ENCODE results near the gene MBD2.
"Not testable (repeated sequence)": the region's sequence is repeated elsewhere in the genome, so short reads cannot be mapped to it uniquely, and the experiment has no call there.

Gene MBD2

GRCh38 chr18:54235871-54236270, 11.4 kb upstream of the MBD2 start:
- DNase-seq: no peak

DNA sequence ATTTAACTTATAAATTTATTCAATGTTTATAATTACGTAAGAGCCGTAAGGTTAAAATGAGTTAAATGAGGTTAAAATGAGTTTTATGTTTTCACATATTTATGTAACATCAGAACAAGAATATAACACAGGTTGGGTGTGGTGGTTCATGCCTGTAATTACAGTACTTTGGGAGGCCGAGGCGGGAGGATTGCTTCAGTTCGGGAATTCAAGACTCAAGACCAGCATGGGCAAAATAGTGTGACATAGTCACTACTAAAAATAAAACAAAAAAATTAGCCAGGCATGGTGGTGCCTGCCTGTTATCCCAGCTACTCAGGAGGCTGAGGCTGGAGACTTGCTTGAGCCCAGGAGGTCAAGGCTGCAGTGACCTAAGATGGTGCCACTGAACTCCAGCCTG, 9.3 kb upstream of the MBD2 start:
- no peak for DNase-seq

DNA sequence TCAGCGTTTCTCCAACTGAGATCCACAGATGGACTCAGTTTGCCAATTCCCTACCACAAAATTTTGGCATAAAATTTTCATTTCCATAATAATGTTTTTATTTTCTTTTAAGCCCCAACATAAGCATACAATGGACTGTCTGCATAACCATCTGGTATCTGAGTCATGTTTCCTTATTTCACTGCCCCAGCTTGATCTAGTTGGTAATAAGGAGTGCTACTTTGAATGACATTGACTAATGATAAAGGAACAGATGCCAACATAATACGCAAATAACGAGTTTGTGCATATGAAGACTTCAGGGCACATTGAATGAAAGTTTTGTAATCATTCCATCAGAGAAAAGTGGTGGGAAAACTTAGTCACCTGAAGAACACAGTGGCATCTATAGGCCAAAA, 8.8 kb upstream of the MBD2 start:
- DNase-seq: no peak

DNA sequence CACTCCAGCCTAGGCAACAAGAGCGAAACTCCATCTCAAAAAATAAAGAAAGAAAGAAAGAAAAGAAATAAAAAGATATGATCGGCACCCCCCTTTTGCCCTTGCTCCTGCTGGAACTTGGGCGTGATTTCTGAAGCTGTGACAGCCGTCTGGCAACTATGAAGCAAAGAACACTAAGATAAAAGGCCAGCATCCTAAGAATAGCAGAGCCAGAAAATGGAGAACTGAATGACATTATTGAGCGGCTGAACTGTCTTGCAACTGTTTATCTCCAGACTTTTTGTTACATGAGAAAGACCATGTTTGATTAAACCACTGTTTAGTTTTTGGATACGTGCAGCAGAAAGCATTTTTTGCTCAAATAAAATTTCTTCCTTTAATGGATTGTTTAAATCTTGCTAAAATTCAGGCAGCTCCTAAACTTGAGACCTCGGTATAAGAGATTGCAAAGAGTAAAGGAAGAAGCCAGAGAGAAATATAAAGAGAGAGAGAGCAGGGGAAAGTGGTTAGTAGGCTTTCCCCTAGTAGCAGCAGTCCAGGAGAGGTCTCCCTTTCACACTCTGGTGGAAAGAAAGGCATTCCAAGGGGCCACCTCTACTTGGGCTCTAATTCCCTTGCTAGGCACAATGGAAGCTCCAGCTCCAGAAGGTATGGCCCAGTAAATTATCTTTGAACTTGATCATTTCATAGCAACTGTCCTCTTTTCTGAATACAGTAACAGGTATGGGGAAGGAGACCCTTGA, 8.2 kb upstream of the MBD2 start:
- DNase-seq: no peak

GRCh38 chr18:54229421-54230059, 5.1 kb upstream of the MBD2 start:
- DNase-seq: no peak

DNA sequence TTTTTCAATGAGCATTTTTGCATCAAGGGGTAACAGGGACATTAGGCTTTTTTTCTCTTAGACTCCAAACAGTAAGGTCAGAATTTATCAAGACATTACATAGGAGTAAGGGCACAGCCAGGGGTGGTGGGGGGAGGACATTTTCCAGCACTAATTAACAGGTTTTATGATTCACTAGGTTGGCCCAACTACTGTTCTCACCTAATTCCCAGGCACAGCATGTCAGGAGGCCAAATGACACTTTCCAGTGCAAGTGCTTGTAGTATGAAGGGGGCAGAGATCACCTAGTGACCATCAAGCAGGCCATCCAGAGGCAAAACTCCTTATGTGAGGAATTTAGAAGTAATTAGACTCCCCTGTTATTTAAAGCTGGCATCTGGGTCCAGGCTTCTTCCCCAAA, 3.9 kb upstream of the MBD2 start:
- no peak for DNase-seq

DNA sequence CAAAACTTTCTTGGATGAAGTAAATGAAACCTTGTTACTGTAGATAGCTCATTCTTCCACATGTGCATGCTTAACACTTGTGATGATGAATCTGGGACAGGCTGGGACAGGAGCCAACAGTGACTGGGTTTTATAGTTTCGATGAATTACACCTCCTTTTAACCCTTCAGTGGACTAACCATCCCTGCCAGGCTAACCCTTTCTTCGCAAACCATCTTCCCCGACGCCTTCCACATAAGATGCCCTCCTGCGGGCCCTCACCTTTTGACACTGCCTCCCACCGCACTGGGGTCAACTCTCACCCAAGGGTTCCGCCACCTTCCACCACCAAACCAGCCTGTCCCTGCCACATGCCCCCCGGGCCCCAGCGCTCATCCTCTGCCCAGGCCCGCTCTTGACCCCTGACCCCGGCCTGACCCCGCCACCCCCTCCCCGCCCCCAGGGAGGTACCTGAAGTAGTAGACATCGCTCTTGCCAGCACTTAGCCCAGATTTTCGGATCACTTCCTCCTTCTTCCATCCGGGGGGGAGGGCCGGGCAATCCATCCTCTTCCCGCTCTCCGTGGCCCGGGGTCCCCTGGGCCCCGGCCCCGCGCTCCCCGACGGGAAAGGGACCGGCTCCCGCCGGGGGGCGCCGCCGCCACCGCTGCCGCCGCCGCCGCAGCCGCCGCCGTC, 764 bp downstream of the MBD2 start:
- peak; percentile 87 for DNase-seq

DNA sequence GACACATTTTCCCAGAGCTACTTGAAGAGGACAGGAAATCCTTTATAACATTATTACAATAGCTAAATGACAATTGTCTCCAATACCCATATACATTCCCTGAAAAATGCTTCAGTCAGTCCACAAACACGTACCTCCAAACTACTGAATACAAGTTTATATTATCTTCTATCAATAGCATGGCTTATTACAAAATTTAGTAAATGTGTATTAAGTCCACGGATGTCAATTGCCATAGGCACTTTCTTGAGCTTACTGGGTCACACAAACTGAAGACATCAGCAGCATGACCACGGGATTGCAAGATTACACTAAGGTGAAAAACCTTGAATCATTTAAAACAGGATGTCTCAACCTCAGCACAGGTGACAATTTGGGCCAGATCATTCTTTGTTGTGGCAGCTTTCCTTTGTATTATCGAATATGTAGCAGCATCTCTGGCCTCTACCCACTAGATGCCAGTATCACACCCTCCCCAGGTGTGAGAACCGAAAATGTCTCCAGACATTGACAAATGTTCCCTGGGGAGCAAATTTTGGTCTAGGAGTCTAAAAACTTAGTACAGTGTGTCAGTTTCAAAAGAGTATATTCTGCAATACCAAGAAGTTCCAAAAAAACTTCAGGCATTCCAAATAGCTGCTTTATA, 1.4 kb downstream of the MBD2 start:
- no peak for DNase-seq

DNA sequence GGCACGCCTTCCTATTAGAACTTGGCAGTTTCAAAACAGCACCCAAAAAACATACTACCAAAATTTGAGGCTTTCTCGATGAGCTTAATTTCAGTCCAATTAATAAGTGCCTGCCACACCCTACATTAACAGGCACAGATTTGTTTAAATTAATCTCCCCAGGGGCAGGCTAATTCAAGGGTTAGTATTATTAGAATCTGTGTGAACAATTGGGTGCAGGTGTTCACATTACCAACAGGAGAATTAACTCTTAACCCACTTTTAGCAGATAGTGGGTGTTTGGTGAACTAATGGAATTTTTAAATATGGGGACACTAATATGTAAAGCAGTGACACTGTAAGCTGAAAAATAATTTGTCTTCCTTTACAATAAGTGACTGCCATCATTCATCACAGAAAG, 4.1 kb downstream of the MBD2 start:
- DNase-seq: no peak

GRCh38 chr18:54218803-54219202, 5.7 kb downstream of the MBD2 start:
- not testable (repeated sequence) for DNase-seq

DNA sequence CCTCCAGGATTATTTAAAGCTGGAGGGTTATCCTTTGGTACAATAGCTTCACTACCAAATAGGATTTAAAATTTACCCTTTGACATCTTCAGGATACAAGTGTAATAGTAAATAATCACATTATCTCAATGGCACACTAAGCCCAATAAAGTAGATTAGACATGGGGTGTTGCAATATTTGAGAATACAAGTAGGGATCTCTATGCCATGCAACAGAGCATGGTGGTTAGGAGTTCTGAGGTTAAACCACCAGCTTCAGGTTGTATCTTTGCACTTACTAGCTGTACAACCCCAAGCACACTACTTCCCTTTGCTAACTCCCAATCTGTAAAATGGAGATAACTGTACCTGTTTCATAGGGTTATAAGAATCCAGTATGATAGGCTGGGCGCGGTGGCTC, 6.2 kb downstream of the MBD2 start:
- no peak for DNase-seq

GRCh38 chr18:54217624-54218023, 6.8 kb downstream of the MBD2 start:
- DNase-seq: no peak

- DNase-seq: no peak
These were observed 9.4 kb downstream of the MBD2 start for GRCh38 chr18:54215069-54215468.

- no peak for DNase-seq
These were observed 14.0 kb downstream of the MBD2 start for GRCh38 chr18:54210463-54210862.

GRCh38 chr18:54209471-54210180, 14.8 kb downstream of the MBD2 start:
- no peak for DNase-seq

- DNase-seq: no peak
These were observed 18.0 kb downstream of the MBD2 start for GRCh38 chr18:54206447-54206846.

GRCh38 chr18:54205959-54206358, 18.5 kb downstream of the MBD2 start:
- DNase-seq: no peak

GRCh38 chr18:54205448-54205847, 19.0 kb downstream of the MBD2 start:
- not testable (repeated sequence) for DNase-seq

DNA sequence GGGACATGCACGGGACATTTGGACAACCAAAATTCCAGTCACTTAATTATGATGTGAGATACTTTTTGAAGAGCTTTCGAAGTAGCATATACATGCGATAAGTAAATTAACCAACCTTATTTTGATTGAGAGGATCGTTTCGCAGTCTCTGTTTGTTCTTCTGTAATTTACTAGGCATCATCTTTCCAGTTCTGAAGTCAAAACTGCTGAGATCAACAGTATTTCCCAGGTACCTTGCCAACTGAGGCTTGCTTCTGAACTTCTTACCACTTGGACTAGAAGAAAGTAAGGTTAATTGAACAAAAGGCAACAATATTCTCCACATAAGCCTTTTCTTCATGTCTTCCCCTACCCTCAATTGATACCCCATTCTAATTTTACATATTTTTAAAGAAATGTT, 19.6 kb downstream of the MBD2 start:
- DNase-seq: no peak

DNA sequence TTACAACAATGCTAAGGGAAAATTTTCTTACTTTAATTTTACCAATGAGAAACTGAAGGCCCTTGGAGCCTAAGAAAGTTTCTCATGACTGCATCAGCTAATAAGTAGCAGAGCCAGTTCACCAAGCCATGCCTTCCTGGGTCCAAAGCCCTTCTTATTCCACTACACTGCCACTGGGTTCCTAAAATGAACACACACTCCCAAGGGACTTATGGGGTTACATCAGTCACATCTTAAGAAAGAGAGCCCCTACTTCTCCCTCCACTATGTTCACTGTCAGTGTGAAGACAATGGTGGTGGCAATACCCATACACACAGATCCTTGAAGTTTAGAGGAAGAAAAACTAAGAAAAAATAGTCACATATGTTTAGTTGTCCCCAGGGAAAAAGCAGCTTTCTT, 20.6 kb downstream of the MBD2 start:
- DNase-seq: no peak

- no peak for DNase-seq
These were observed 21.6 kb downstream of the MBD2 start for GRCh38 chr18:54202851-54203250.

- no peak for DNase-seq
These were observed 26.6 kb downstream of the MBD2 start for GRCh38 chr18:54197747-54198411.

- no peak for DNase-seq
These were observed 30.7 kb downstream of the MBD2 start for GRCh38 chr18:54193786-54194185.

Measured in femur (tissue), 1 donor.